CD14-positive monocyte (primary cell): ENCODE results near the gene CELA3B. TPM values are rescaled to one million over a fixed set of nuclear protein-coding genes. Genes with fewer than 3 reads are reported as not detected.
A peak's percentile ranks its signal among the peaks of the same experiment; 100 is the strongest.

Experiments used
- DNase-seq, 3 donors: peaks; one replicate each; pipeline ENCODE4 v3.0.0-alpha.2; 2011 to 2022
- H2AFZ ChIP-seq: 2 replicates; pipeline ENCODE4 v1.6.0; 2012; ENCODE audit warnings: mild to moderate bottlenecking, low read depth, low read length, inconsistent platforms; ENCODE audit not compliant: insufficient read depth, poor library complexity, severe bottlenecking
- H3K27ac ChIP-seq, 2 donors: 1 replicate in 1 of 2; 2 replicates in 1 of 2; pipeline ENCODE4 v1.5.1; 2012 to 2013; ENCODE audit warnings: low read length in 2 of 2, control low read depth in 1 of 2, inconsistent platforms in 1 of 2, low read depth in 1 of 2, mild to moderate bottlenecking in 1 of 2
- H3K27me3 ChIP-seq, 2 donors: one replicate each; pipeline versions ENCODE4 v1.6.0 to v1.6.1; 2011 to 2013; ENCODE audit warnings: low read length in 2 of 2; ENCODE audit not compliant: control insufficient read depth in 2 of 2, insufficient read depth in 2 of 2
- H3K36me3 ChIP-seq, 2 donors: replicated peaks in 1 of 2; 1 replicate in 1 of 2; 2 replicates in 1 of 2; pipeline versions ENCODE4 v1.5.1 to v1.6.1; 2012 to 2013; ENCODE audit warnings: low read length in 2 of 2, control low read depth in 1 of 2, inconsistent platforms in 1 of 2, mild to moderate bottlenecking in 1 of 2; ENCODE audit not compliant: insufficient read depth in 2 of 2, control insufficient read depth in 1 of 2
- H3K4me1 ChIP-seq, 2 donors: 1 replicate in 1 of 2; 2 replicates in 1 of 2; pipeline versions ENCODE4 v1.5.1 to v1.6.1; 2012 to 2013; ENCODE audit warnings: low read length in 2 of 2, control low read depth in 1 of 2, inconsistent platforms in 1 of 2, mild to moderate bottlenecking in 1 of 2, moderate library complexity in 1 of 2; ENCODE audit not compliant: insufficient read depth in 2 of 2, control insufficient read depth in 1 of 2
- H3K4me2 ChIP-seq: replicated peaks from 2 replicates; pipeline ENCODE3; 2012; ENCODE audit warnings: low read length, moderate library complexity, mild to moderate bottlenecking; ENCODE audit not compliant: poor library complexity, severe bottlenecking; ENCODE audit errors: extremely low read depth
- H3K4me3 ChIP-seq, 3 experiments: fragments of 200-600 bp in 1 of 3; sonication (generic) in 1 of 3; replicated peaks in 1 of 3; 1 replicate in 2 of 3; 2 replicates in 1 of 3; pipeline ENCODE4 v1.5.1; 2011 to 2013; ENCODE audit warnings: low read length in 3 of 3, mild to moderate bottlenecking in 3 of 3, control low read depth in 2 of 3, low read depth in 2 of 3, inconsistent platforms in 1 of 3, moderate library complexity in 1 of 3
- H3K79me2 ChIP-seq: 2 replicates; pipeline ENCODE4 v1.6.0; 2012; ENCODE audit warnings: mild to moderate bottlenecking, control low read depth, inconsistent platforms, low read length, moderate library complexity; ENCODE audit not compliant: insufficient read depth
- H3K9ac ChIP-seq: 2 replicates; pipeline ENCODE4 v1.6.0; 2017; ENCODE audit warnings: low read length, mild to moderate bottlenecking; ENCODE audit not compliant: insufficient read depth, poor library complexity, severe bottlenecking
- H3K9me3 ChIP-seq, 2 donors: replicated peaks in 1 of 2; 1 replicate in 1 of 2; 2 replicates in 1 of 2; pipeline versions ENCODE4 v1.5.1 to v1.6.1; 2012 to 2013; ENCODE audit warnings: low read length in 2 of 2, control low read depth in 1 of 2; ENCODE audit not compliant: control insufficient read depth in 1 of 2, insufficient read depth in 1 of 2
- H4K20me1 ChIP-seq: 2 replicates; pipeline ENCODE4 v1.6.0; 2012; ENCODE audit warnings: mild to moderate bottlenecking, low read length, control low read depth, moderate library complexity; ENCODE audit not compliant: insufficient read depth
- H3K27ac Mint-ChIP-seq, 7 donors: one replicate each; pipeline ENCODE4 v1.8.0; 2020; ENCODE audit warnings: mild to moderate bottlenecking in 7 of 7, mixed read lengths in 7 of 7, moderate library complexity in 6 of 7, inconsistent platforms in 2 of 7
- H3K27me3 Mint-ChIP-seq, 3 donors: one replicate each; pipeline ENCODE4 v1.8.0; 2021 to 2022; ENCODE audit warnings: low read depth in 3 of 3, mild to moderate bottlenecking in 3 of 3, mixed read lengths in 3 of 3, moderate library complexity in 3 of 3, inconsistent platforms in 1 of 3
- H3K36me3 Mint-ChIP-seq, 2 donors: one replicate each; pipeline ENCODE4 v1.8.0; 2020; ENCODE audit warnings: mixed read lengths in 2 of 2, inconsistent platforms in 1 of 2, mild to moderate bottlenecking in 1 of 2
- H3K4me1 Mint-ChIP-seq: one replicate; pipeline ENCODE4 v1.8.0; 2020; ENCODE audit warnings: mild to moderate bottlenecking, mixed read lengths
- H3K4me3 Mint-ChIP-seq, 2 donors: one replicate each; pipeline ENCODE4 v1.8.0; 2020; ENCODE audit warnings: mild to moderate bottlenecking in 2 of 2, mixed read lengths in 2 of 2, moderate library complexity in 1 of 2
- H3K9me3 Mint-ChIP-seq, 7 donors: one replicate each; pipeline ENCODE4 v1.8.0; 2020 to 2022; ENCODE audit warnings: mixed read lengths in 7 of 7, mild to moderate bottlenecking in 6 of 7, moderate library complexity in 6 of 7, inconsistent platforms in 2 of 7
- CTCF ChIP-seq: fragments of 200-600 bp; IDR thresholded peaks from one replicate; pipeline ENCODE4 v1.8.0; 2022; ENCODE audit warnings: antibody characterized with exemption, mild to moderate bottlenecking
- WGBS: methylation state at CpG from one replicate; pipeline ENCODE4 v1.1.5; 2013; ENCODE audit warnings: missing lambda C conversion rate; ENCODE audit not compliant: insufficient coverage; 5-methylcytosine and 5-hydroxymethylcytosine counted together
- intact Hi-C, 2 donors: fragments of 100-400 bp; cut with micrococcal nuclease; formaldehyde crosslinking; loops; one replicate each; pipeline versions ENCODE4 v1.15.0 to v1.15.1; 2023
- polyA plus RNA-seq, 3 donors: library from polyadenylated mRNA; depleted of rRNA in 1 of 3; unstranded in 2 of 3; stranded (reverse) in 1 of 3; fragments of 300-500 nt in 2 of 3; fragments of >200 nt in 1 of 3; fragmentation: Illumina TruSeq in 2 of 3; gene quantifications; 1 replicate in 2 of 3; 2 replicates in 1 of 3; pipeline ENCODE4 v1.2.3, GENCODE V29; 2012 to 2021

CELA3B gene
- polyA plus RNA-seq, 3 donors: not detected

GRCh38 chr1:21938732-21939538 is 37.9 kb upstream of the CELA3B start:
- DNase-seq: no peak
- Histone ChIP-seq H3K27me3 (peaks cover 4 to 9% of the 10 kb centered on the region in 2 donors), H3K9ac (no peak overlapping the region), H3K9me3 (no peaks in the 10 kb centered on the region), H4K20me1 (no peaks in the 10 kb centered on the region), H3K4me2 (no peak overlapping the region), H3K79me2 (no peaks in the 10 kb centered on the region), H3K27ac (no peak overlapping the region), H3K36me3 (no peaks in the 10 kb centered on the region), H2AFZ (no peak overlapping the region), H3K4me3 (no peak overlapping the region), H3K4me1 (peaks cover 23 to 36% of the 10 kb centered on the region in 2 donors)
- H3K27me3 Mint-ChIP-seq: peaks cover 13 to 24% (median 15%) of the 10 kb centered on the region in 3 donors
- intact Hi-C loops: loop anchor here (5.0 to 10.0 kb wide), 2 partner anchors 122 to 124 kb away; partner anchors contain the start of gene LDLRAD2 (in 1 of the 2)
- peak overlapping the region in 1 of 7 donors; percentile 14 for H3K27ac Mint-ChIP-seq
- H3K36me3 Mint-ChIP-seq: peaks cover 0 to 3% of the 10 kb centered on the region in 2 donors
- peaks cover 0 to 2% (median 0%) of the 10 kb centered on the region in 7 donors for H3K9me3 Mint-ChIP-seq
- 90% methylated on average over 4 of the region's 11 CpGs for WGBS
- peak overlapping the region in 1 of 2 donors; percentile 68 for H3K4me3 Mint-ChIP-seq
- no peak for TF ChIP-seq CTCF
- peaks cover 32% of the 10 kb centered on the region for H3K4me1 Mint-ChIP-seq

- peaks cover 31% of the 10 kb centered on the region for H3K4me1 Mint-ChIP-seq
- Histone ChIP-seq H3K4me2 (peak overlapping the region; percentile 23), H3K27me3 (peaks cover 4 to 9% of the 10 kb centered on the region in 2 donors), H3K9ac (no peak overlapping the region), H3K27ac (no peak overlapping the region), H4K20me1 (no peaks in the 10 kb centered on the region), H3K9me3 (no peaks in the 10 kb centered on the region), H3K4me1 (peaks cover 23 to 36% of the 10 kb centered on the region in 2 donors), H3K79me2 (no peaks in the 10 kb centered on the region), H3K36me3 (no peaks in the 10 kb centered on the region), H3K4me3 (peak overlapping the region in 1 of 3 experiments; percentile 6), H2AFZ (peak overlapping the region; percentile 19)
- TF ChIP-seq CTCF: no peak
- H3K9me3 Mint-ChIP-seq: peaks cover 0 to 2% (median 0%) of the 10 kb centered on the region in 7 donors
- peak overlapping the region in 2 of 7 donors; percentile 28 to 30 for H3K27ac Mint-ChIP-seq
- peaks cover 13 to 24% (median 16%) of the 10 kb centered on the region in 3 donors for H3K27me3 Mint-ChIP-seq
- DNase-seq: peak; percentile 47 to 74 (median 57)
- peak overlapping the region; percentile 43 to 50 for H3K4me3 Mint-ChIP-seq
- peaks cover 0 to 3% of the 10 kb centered on the region in 2 donors for H3K36me3 Mint-ChIP-seq
- 61% methylated on average over 5 of the region's 9 CpGs for WGBS
- intact Hi-C loops: loop anchor here (5.0 to 10.0 kb wide), 2 partner anchors 123 to 125 kb away; partner anchors contain the start of gene LDLRAD2 (in 1 of the 2)
Observed at GRCh38 chr1:21939650-21940374, 37.0 kb upstream of the CELA3B start.
